GM19099 (cell line): ENCODE results near the gene PAH.

Experiments
- POLR2A ChIP-seq: IDR thresholded peaks from 3 replicates; pipeline ENCODE4 v1.6.1; 2011; ENCODE audit warnings: low read depth; ENCODE audit not compliant: insufficient read length; ENCODE audit errors: extremely low read depth

Gene PAH

GRCh38 chr12:102917026-102917787, at the start of gene PAH:
PAH (minus strand) TSS chr12:102917244; CDS start chr12:102917130, 114 bp downstream.
- TF ChIP-seq POLR2A = peak; percentile 30

GRCh38 chr12:102966200-102966863, 49.3 kb upstream of the PAH start:
- no peak for TF ChIP-seq POLR2A

GRCh38 chr12:102965281-102966155, 48.5 kb upstream of the PAH start:
- TF ChIP-seq POLR2A = no peak

- no peak for TF ChIP-seq POLR2A
These were observed 47.8 kb upstream of the PAH start for GRCh38 chr12:102964872-102965271.

- no peak for TF ChIP-seq POLR2A
These were observed 46.8 kb upstream of the PAH start for GRCh38 chr12:102963796-102964195.

- no peak for TF ChIP-seq POLR2A
These were observed 45.9 kb upstream of the PAH start for GRCh38 chr12:102962986-102963385.

- no peak for TF ChIP-seq POLR2A
These were observed 45.5 kb upstream of the PAH start for GRCh38 chr12:102962532-102962931.

GRCh38 chr12:102961466-102961855, 44.4 kb upstream of the PAH start:
- no peak for TF ChIP-seq POLR2A

GRCh38 chr12:102960766-102961465, 43.9 kb upstream of the PAH start:
- TF ChIP-seq POLR2A = no peak

- TF ChIP-seq POLR2A = no peak
These were observed 42.3 kb upstream of the PAH start for GRCh38 chr12:102959391-102959790.

- no peak for TF ChIP-seq POLR2A
These were observed 41.8 kb upstream of the PAH start for GRCh38 chr12:102958830-102959176.

GRCh38 chr12:102958073-102958829, 41.2 kb upstream of the PAH start:
- TF ChIP-seq POLR2A = no peak

- TF ChIP-seq POLR2A = no peak
These were observed 40.5 kb upstream of the PAH start, which contains the start of gene ASCL1 for GRCh38 chr12:102957339-102958050. ASCL1 (plus strand) TSS chr12:102957674; CDS start chr12:102958245, 571 bp downstream.

- no peak for TF ChIP-seq POLR2A
These were observed 39.8 kb upstream of the PAH start for GRCh38 chr12:102956738-102957327.
